Measurements from ENCODE around the gene SHMT2.
A peak's percentile ranks its signal among the peaks of the same experiment; 100 is the strongest.

SHMT2 gene

GRCh38 chr12:57198329-57198728 lies 31.2 kb upstream of the SHMT2 start:
- DNase-seq (ENCODE audit: low read depth) = no peak

- DNase-seq (ENCODE audit: low read depth) = no peak
These were observed 30.3 kb upstream of the SHMT2 start for GRCh38 chr12:57199191-57199590.

GRCh38 chr12:57200497-57200896 lies 29.0 kb upstream of the SHMT2 start:
- no peak for DNase-seq (ENCODE audit: low read depth)

GRCh38 chr12:57201219-57201618 lies 28.3 kb upstream of the SHMT2 start:
- no peak for DNase-seq (ENCODE audit: low read depth)

GRCh38 chr12:57201631-57202030 lies 27.9 kb upstream of the SHMT2 start:
- no peak for DNase-seq (ENCODE audit: low read depth)

- no peak for DNase-seq (ENCODE audit: low read depth)
These were observed 27.2 kb upstream of the SHMT2 start for GRCh38 chr12:57202321-57202720.

GRCh38 chr12:57203201-57203600 lies 26.3 kb upstream of the SHMT2 start:
- DNase-seq (ENCODE audit: low read depth) = no peak

- no peak for DNase-seq (ENCODE audit: low read depth)
These were observed 25.7 kb upstream of the SHMT2 start for GRCh38 chr12:57203791-57204190.

- DNase-seq (ENCODE audit: low read depth) = no peak
These were observed 25.1 kb upstream of the SHMT2 start for GRCh38 chr12:57204454-57204853.

GRCh38 chr12:57205186-57205585 lies 24.3 kb upstream of the SHMT2 start:
- DNase-seq (ENCODE audit: low read depth) = no peak

- DNase-seq (ENCODE audit: low read depth) = no peak
These were observed 23.6 kb upstream of the SHMT2 start for GRCh38 chr12:57205931-57206330.

GRCh38 chr12:57207731-57208630 lies 21.5 kb upstream of the SHMT2 start:
- DNase-seq (ENCODE audit: low read depth) = no peak

- DNase-seq (ENCODE audit: low read depth) = no peak
These were observed 20.8 kb upstream of the SHMT2 start for GRCh38 chr12:57208631-57209282.

- DNase-seq (ENCODE audit: low read depth) = no peak
These were observed 19.6 kb upstream of the SHMT2 start for GRCh38 chr12:57209916-57210315.

- DNase-seq (ENCODE audit: low read depth) = no peak
These were observed 19.1 kb upstream of the SHMT2 start for GRCh38 chr12:57210461-57210860.

- DNase-seq (ENCODE audit: low read depth) = no peak
These were observed 18.4 kb upstream of the SHMT2 start for GRCh38 chr12:57210926-57211692.

GRCh38 chr12:57211791-57212700 lies 17.5 kb upstream of the SHMT2 start:
- DNase-seq (ENCODE audit: low read depth) = no peak

- DNase-seq (ENCODE audit: low read depth) = no peak
These were observed 16.8 kb upstream of the SHMT2 start for GRCh38 chr12:57212701-57213057.

- peak; percentile 50 for DNase-seq (ENCODE audit: low read depth)
These were observed 16.3 kb upstream of the SHMT2 start for GRCh38 chr12:57213058-57213715.

- no peak for DNase-seq (ENCODE audit: low read depth)
These were observed 15.6 kb upstream of the SHMT2 start for GRCh38 chr12:57213763-57214397.

GRCh38 chr12:57214398-57214781 lies 15.1 kb upstream of the SHMT2 start:
- no peak for DNase-seq (ENCODE audit: low read depth)

Data from non-pigmented ciliary epithelial cell (primary cell).